Esophagus squamous epithelium (tissue), 4 donors: ENCODE data around the gene NR5A2.

Experiments used
- POLR2A ChIP-seq, 4 donors: fragments of 450-650 bp; IDR thresholded peaks; one replicate each; pipeline ENCODE4 v1.6.1; 2017; ENCODE audit warnings: antibody characterized with exemption in 4 of 4, mild to moderate bottlenecking in 4 of 4, moderate library complexity in 3 of 4
- TF ChIP-seq, protein P1 (sequence below), 6 experiments: fragments of 450-650 bp in 4 of 6; fragments of 200-600 bp in 2 of 6; sonication (generic) in 2 of 6; IDR thresholded peaks; one replicate each; pipeline ENCODE4 v1.5.1; 2016 to 2019; ENCODE audit warnings: antibody characterized with exemption in 6 of 6, mild to moderate bottlenecking in 4 of 6, moderate library complexity in 4 of 6

DNA sequence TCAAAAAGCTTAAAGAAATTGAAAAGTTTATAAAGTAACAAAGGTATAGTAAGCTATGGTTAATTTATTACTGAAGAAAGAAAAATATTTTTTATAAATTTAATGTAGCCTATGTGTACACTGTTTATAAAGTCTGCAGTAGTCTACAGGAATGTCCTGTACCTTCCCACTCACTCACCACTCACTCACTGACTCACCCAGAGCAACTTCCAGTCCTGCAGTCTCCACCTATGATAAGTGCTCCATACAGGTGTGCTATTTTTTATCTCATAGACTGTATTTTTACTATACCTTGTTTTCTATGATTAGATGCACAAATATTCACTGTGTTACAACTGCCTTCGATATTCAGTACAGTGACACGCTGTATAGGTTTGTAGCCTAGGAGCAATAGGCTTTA lies 106.6 kb downstream of the NR5A2 start:
- TF ChIP-seq, protein P1, sequence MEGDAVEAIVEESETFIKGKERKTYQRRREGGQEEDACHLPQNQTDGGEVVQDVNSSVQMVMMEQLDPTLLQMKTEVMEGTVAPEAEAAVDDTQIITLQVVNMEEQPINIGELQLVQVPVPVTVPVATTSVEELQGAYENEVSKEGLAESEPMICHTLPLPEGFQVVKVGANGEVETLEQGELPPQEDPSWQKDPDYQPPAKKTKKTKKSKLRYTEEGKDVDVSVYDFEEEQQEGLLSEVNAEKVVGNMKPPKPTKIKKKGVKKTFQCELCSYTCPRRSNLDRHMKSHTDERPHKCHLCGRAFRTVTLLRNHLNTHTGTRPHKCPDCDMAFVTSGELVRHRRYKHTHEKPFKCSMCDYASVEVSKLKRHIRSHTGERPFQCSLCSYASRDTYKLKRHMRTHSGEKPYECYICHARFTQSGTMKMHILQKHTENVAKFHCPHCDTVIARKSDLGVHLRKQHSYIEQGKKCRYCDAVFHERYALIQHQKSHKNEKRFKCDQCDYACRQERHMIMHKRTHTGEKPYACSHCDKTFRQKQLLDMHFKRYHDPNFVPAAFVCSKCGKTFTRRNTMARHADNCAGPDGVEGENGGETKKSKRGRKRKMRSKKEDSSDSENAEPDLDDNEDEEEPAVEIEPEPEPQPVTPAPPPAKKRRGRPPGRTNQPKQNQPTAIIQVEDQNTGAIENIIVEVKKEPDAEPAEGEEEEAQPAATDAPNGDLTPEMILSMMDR (IDR thresholded peaks at IDR 0.05): no peak
- TF ChIP-seq POLR2A (IDR thresholded peaks at IDR 0.05): no peak
